NAMALWA (cell line): ENCODE measurements around the gene CYB5B.
A peak's percentile ranks its signal among the peaks of the same experiment; 100 is the strongest.

Experiments used
- DNase-seq: peaks from one replicate; pipeline ENCODE4 v3.0.0-alpha.2; 2015; ENCODE audit warnings: low spot score

Gene CYB5B

GRCh38 chr16:69424053-69424934 is at the start of gene CYB5B:
Gene CYB5B (plus strand): TSS chr16:69424619. CDS start chr16:69424684, 65 bp downstream.
- DNase-seq: peak; percentile 99

GRCh38 chr16:69376393-69377059 is 47.9 kb upstream of the CYB5B start:
- no peak for DNase-seq

- no peak for DNase-seq
Observed at GRCh38 chr16:69378036-69378435, 46.4 kb upstream of the CYB5B start.

DNA sequence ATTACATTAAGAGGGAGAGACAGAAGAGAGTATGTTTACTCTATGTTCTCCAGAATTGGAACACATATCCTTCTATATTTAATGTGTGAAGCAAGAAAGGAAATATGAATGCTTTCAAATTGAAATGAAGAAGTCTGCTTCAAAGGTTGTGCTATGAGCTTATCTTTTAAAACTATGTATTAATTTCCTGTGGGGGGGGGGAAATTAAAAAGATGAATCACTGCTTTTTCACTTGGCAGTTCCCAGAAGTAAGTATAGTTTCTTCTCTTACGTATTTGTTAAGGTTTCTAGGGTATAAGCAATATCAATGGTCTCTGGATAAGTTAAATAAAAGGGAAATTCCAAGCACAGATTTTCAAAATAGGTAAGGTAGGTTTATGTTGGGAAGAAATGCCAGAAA is 45.7 kb upstream of the CYB5B start:
- no peak for DNase-seq

DNA sequence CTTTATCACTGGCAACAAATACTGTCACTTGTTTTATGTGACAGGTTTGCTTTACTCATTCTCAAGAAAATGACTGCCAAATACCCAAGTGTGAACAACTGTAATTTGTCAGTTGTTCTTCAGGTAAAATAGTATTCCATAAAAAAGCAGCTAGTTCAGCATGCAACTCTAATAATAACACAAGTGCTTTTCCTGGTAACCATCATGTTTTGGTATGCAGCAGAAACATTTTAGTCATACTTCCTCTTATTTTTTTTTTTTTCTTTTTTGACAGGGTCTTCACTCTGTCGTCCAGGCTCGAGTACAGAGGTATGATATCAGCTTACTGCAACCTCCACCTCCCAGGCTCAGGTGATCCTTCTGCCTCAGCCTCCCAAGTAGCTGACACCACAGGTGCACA is 43.2 kb upstream of the CYB5B start:
- DNase-seq: peak; percentile 38

DNA sequence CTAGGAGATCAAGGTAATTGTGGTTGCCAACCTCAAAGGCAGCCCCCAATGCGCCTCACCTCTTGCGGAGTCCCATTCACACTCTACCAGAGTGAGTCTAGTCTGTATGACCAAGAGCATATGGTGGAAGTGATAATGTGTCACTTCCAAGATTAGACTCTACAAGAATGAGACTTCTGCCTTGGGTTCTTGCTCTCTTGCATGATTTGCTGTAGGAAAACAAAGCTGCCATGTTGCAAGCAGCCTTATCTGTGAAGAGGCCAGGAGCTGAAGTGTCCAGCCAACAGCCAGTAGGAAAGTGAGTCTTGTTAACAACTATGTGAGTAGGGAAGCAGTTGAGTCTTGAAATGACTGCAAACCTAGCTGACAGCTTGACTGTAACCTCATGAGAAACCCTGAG is 42.0 kb upstream of the CYB5B start:
- no peak for DNase-seq

DNA sequence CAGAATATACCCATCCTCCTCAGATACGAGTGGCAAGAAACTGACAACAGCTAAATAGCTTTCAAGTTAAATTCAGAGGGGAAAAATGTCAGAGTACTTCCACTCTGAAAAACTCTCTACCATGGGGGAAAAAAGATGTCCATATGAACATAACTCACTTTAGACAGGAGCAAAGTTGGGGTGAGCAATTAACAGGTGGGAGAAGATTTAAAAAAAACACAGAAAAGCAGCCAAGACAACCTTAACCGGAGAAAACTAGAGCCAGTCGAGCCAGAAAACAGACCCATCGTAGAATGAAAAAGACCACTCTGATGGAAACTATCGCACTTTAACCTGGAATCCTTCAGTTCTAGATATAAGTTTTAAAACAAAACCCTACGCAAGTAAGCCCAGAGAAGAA is 39.4 kb upstream of the CYB5B start:
- peak; percentile 44 for DNase-seq

DNA sequence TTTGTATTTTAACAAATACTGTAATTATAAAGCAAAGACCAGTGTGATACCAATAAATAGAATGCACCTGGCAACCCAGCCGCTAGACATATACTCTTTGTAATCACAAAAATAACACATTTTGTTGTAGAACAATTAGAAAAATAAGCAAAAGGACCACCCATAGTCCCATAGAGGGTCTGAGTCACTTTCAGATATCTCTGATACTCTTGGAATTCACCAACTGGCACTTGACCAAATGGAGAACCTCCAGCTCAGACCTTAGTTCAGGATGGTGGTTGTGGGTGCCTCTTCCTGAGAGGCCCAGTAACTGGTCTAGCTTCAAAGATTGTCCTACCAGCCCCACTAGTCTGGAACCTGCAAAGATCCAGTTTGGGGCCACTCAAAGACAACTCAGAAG is 37.8 kb upstream of the CYB5B start:
- no peak for DNase-seq

DNA sequence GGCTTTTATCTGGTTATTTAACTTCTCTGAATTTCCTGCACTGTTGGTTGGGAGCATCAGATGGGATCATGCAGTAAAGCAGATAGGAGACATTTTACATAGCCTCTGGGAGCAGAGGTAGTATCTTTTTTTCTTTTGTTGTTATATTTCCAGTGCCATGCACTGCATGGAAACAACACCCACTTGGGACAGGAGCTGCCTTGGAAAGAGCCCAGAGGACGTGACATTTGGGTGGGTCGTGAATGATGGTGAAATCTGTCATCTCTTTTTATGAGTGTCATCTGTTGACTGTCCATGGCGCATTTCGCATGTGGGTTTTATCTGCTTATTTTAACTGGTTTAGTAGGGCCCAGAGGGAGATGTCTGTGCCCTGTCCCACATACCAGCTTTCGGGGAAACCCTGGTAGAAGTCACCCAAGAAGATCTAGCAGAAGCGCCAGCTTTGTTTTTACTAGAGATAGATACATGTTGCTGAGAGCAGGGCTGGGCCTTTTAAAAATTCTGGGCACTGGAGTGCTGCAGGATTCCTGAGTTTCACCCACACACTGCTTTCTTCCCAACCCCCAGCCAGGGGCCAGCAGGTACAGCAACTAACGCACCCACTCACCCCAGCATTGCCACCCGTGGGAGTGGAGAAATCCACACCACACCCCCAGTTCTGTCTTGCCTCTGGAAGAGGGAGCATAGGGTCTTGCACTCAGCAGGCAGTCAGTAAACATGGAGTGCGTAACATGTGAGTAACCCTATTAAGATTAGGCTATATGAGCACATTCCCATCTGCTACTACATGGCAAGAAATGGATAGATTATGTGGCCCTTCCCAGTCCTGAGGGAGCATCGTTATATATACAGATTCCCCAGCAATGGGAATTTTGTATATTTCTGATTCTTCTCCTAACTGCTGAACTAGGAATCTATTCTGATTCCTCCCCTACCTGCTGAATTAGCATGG is 30.2 kb upstream of the CYB5B start:
- DNase-seq: no peak

GRCh38 chr16:69395859-69396186 is 28.6 kb upstream of the CYB5B start:
- DNase-seq: no peak

DNA sequence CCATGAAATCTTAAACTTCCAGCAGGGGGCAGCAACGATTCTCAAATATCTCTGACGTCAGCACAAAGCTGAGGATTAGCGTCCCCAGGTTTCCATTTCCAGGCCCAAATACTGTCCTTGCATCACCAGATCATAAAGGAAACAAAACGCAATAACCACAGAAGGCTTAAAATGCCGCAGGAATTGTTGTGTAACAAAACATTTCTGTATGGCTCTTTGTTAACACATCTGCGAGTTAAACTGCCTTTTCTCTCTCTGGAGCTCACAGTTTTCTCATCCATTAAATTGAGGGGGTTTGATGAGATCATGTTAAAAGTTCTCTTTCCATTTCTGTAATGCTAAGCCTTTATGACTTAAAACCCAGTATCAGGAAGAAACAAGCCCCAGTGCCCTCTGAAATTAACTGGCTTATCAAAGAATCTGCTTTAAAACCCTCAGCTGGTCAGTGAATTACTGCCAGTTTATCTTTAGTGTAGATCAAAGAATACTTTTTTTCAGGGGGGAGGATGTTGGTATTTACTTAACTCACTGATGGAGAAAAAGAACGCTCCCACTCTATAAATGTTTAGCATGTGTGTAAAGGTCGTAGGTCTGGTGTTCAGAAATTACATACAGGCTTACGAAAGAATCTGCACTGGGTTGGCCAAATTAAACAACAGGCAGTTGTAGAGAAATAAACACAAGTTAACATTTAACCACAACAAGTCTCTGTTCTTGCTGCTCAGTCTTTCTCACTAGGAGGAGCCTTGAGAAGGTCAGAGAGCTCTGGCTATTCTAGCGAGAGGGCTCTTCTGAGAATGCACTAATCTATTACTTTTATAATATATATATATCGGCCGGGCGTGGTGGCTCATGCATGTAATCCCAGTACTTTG is 28.0 kb upstream of the CYB5B start:
- DNase-seq: peak; percentile 88

- peak; percentile 24 for DNase-seq
Observed at GRCh38 chr16:69397821-69398521, 26.4 kb upstream of the CYB5B start.

DNA sequence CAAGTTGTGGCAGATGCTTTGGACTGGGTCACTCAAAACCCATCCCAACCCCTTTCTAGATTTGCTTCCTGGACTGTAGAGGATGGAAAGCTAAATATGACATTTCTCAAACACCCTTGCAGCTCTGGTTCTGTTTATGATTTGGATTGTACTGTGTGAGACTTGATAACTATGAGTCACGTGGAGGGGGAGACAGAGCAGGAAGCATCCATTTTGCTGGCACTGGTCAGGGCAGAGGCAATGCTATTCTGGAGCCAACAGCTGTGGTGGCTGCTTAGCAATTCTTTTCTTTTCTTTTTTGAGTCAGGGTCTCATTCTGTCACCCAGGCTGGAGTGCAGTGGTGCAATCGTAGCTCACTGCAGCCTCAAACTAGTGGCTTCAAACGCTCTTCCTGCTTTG is 25.1 kb upstream of the CYB5B start:
- no peak for DNase-seq

DNA sequence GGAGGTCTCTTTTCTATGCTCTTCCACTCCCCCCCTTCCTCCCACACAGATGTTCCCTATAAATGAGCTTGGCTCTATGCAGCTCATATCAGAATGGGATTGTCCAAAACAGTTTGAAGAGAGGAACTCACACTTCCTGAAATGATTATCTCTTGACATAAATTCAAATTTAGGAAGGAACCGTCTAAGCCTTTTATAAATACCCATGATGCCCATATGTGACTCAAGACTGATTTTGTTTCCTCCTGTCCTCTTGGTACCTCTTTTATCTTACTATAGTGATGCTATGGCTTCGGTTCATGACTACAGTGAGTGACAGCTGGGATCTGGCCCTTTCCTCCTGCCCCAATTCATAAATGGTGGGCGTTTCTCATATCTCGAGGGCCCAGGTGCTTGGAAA is 22.0 kb upstream of the CYB5B start:
- DNase-seq: no peak

GRCh38 chr16:69404275-69404805 is 20.1 kb upstream of the CYB5B start:
- no peak for DNase-seq

DNA sequence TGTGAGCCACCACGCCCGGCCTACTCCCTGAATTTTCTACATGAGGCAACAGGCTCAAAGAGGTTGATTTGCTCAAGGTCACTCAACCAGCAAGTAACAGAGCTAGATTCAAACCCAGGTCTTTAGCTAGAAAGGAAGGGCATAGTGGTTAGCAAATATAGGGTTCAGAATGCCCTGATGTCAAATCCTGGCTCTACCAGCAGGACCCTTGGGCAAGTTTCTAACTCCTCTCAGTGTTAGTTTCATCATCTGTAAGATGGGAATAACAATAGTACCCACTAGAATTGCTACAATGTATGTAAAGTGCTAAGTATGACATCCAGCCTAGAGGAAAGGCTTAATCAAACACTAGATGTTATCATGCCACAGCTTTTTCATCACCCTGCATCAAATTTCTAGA is 19.1 kb upstream of the CYB5B start:
- no peak for DNase-seq

GRCh38 chr16:69405757-69406156 is 18.7 kb upstream of the CYB5B start:
- no peak for DNase-seq

DNA sequence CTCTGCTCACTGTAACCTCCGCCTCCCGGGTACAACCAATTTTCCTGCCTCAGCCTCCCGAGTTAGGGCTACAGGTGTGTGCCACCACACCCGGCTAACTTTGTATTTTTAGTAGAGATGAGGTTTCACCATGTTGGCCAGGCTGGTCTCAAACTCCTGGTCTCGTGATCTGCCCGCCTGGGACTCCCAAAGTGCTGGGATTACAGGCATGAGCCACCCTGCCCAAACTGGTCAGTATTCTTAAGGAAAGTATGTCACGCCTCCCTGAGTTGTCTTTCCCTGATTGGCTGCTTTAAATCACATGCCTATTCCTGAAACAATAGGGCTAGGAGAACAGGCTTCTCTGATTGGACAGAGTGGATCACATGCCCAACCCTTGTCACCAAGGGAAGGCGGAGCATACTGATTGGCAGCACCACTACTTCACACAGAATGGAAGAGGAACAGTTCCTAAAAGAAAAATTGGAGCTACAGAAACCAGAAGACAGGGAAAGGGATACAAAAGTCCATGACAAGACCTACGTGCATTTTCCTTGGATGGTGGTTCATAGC is 17.6 kb upstream of the CYB5B start:
- DNase-seq: peak; percentile 82

GRCh38 chr16:69407702-69408323 is 16.6 kb upstream of the CYB5B start:
- no peak for DNase-seq

GRCh38 chr16:69408475-69408874 is 15.9 kb upstream of the CYB5B start:
- no peak for DNase-seq
